T-helper 1 cell treated with Interleukin-12 subunit alpha and Interleukin-12 subunit beta and Interleukin-4 antibody, amounts not matched to agents 30 μg/mL and 1 μg/mL, for 36 hours (primary cell): ENCODE data around the gene GSN.

Source experiments
- H3K27ac Mint-ChIP-seq: one replicate; pipeline ENCODE4 v1.8.0; 2021; ENCODE audit warnings: mild to moderate bottlenecking, mixed read lengths
- H3K27me3 Mint-ChIP-seq: one replicate; pipeline ENCODE4 v1.8.0; 2021; ENCODE audit warnings: low read depth, mixed read lengths
- H3K36me3 Mint-ChIP-seq: one replicate; pipeline ENCODE4 v1.8.0; 2021; ENCODE audit warnings: low read depth, mixed read lengths
- H3K4me1 Mint-ChIP-seq: one replicate; pipeline ENCODE4 v1.8.0; 2021; ENCODE audit warnings: low read depth, mixed read lengths
- H3K4me3 Mint-ChIP-seq: one replicate; pipeline ENCODE4 v1.8.0; 2021; ENCODE audit warnings: mild to moderate bottlenecking, moderate library complexity, mixed read lengths
- H3K9me3 Mint-ChIP-seq: one replicate; pipeline ENCODE4 v1.8.0; 2021; ENCODE audit warnings: mixed read lengths

The GSN gene

GRCh38 chr9:121237916-121238315 is 30.0 kb upstream of the GSN start:
- no peak overlapping the region for H3K27ac Mint-ChIP-seq
- peaks cover 3% of the 10 kb centered on the region for H3K27me3 Mint-ChIP-seq
- H3K4me3 Mint-ChIP-seq, result no peak overlapping the region

GRCh38 chr9:121239071-121239470 is 28.9 kb upstream of the GSN start:
- H3K36me3 Mint-ChIP-seq, result no peaks in the 10 kb centered on the region
- H3K9me3 Mint-ChIP-seq, result peaks cover 3% of the 10 kb centered on the region
- H3K27me3 Mint-ChIP-seq, result peaks cover 6% of the 10 kb centered on the region
- peaks cover 2% of the 10 kb centered on the region for H3K4me1 Mint-ChIP-seq
- H3K27ac Mint-ChIP-seq, result no peak overlapping the region
- H3K4me3 Mint-ChIP-seq, result no peak overlapping the region

More at GRCh38 chr9:121237916-121238315, 30.0 kb upstream of the GSN start:
- Mint-ChIP-seq H3K9me3 (no peaks in the 10 kb centered on the region), H3K36me3 (no peaks in the 10 kb centered on the region), H3K4me1 (peaks cover 4% of the 10 kb centered on the region)

- Mint-ChIP-seq H3K4me3 (no peak overlapping the region), H3K27ac (no peak overlapping the region), H3K9me3 (peaks cover 7% of the 10 kb centered on the region), H3K4me1 (no peaks in the 10 kb centered on the region), H3K27me3 (peaks cover 6% of the 10 kb centered on the region), H3K36me3 (no peaks in the 10 kb centered on the region)
Observed at GRCh38 chr9:121239851-121240250, 28.1 kb upstream of the GSN start.

GRCh38 chr9:121240472-121241135 is 27.4 kb upstream of the GSN start:
- H3K9me3 Mint-ChIP-seq, result peaks cover 7% of the 10 kb centered on the region
- H3K4me3 Mint-ChIP-seq, result no peak overlapping the region
- peaks cover 6% of the 10 kb centered on the region for H3K27me3 Mint-ChIP-seq
- H3K4me1 Mint-ChIP-seq, result no peaks in the 10 kb centered on the region
- no peaks in the 10 kb centered on the region for H3K36me3 Mint-ChIP-seq
- H3K27ac Mint-ChIP-seq, result no peak overlapping the region

- Mint-ChIP-seq H3K27ac (no peak overlapping the region), H3K36me3 (no peaks in the 10 kb centered on the region), H3K4me1 (no peaks in the 10 kb centered on the region), H3K9me3 (peaks cover 7% of the 10 kb centered on the region), H3K4me3 (no peak overlapping the region), H3K27me3 (peaks cover 6% of the 10 kb centered on the region)
Observed at GRCh38 chr9:121242219-121242958, 25.6 kb upstream of the GSN start.

- no peak overlapping the region for H3K27ac Mint-ChIP-seq
- peaks cover 7% of the 10 kb centered on the region for H3K9me3 Mint-ChIP-seq
- H3K4me3 Mint-ChIP-seq, result no peak overlapping the region
- no peaks in the 10 kb centered on the region for H3K4me1 Mint-ChIP-seq
- no peaks in the 10 kb centered on the region for H3K36me3 Mint-ChIP-seq
- peaks cover 6% of the 10 kb centered on the region for H3K27me3 Mint-ChIP-seq
Observed at GRCh38 chr9:121242959-121243346, 25.0 kb upstream of the GSN start.

GRCh38 chr9:121246821-121247561 is 21.0 kb upstream of the GSN start:
- Mint-ChIP-seq H3K27ac (no peak overlapping the region), H3K4me3 (no peak overlapping the region), H3K4me1 (no peaks in the 10 kb centered on the region), H3K36me3 (no peaks in the 10 kb centered on the region), H3K9me3 (peaks cover 7% of the 10 kb centered on the region), H3K27me3 (peaks cover 5% of the 10 kb centered on the region)

- H3K27me3 Mint-ChIP-seq, result peaks cover 9% of the 10 kb centered on the region
- no peaks in the 10 kb centered on the region for H3K9me3 Mint-ChIP-seq
- H3K36me3 Mint-ChIP-seq, result no peaks in the 10 kb centered on the region
- no peak overlapping the region for H3K27ac Mint-ChIP-seq
- H3K4me3 Mint-ChIP-seq, result no peak overlapping the region
- H3K4me1 Mint-ChIP-seq, result no peaks in the 10 kb centered on the region
Observed at GRCh38 chr9:121249563-121249962, 18.4 kb upstream of the GSN start.

- Mint-ChIP-seq H3K9me3 (no peaks in the 10 kb centered on the region), H3K4me1 (no peaks in the 10 kb centered on the region), H3K27me3 (peaks cover 17% of the 10 kb centered on the region), H3K36me3 (no peaks in the 10 kb centered on the region), H3K4me3 (no peak overlapping the region), H3K27ac (no peak overlapping the region)
Observed at GRCh38 chr9:121252104-121252851, 15.7 kb upstream of the GSN start.

- no peak overlapping the region for H3K4me3 Mint-ChIP-seq
- H3K27me3 Mint-ChIP-seq, result peaks cover 17% of the 10 kb centered on the region
- no peaks in the 10 kb centered on the region for H3K4me1 Mint-ChIP-seq
- no peaks in the 10 kb centered on the region for H3K36me3 Mint-ChIP-seq
- H3K9me3 Mint-ChIP-seq, result no peaks in the 10 kb centered on the region
- H3K27ac Mint-ChIP-seq, result no peak overlapping the region
Observed at GRCh38 chr9:121253162-121253561, 14.8 kb upstream of the GSN start.

GRCh38 chr9:121253821-121254501 is 14.0 kb upstream of the GSN start:
- peaks cover 19% of the 10 kb centered on the region for H3K27me3 Mint-ChIP-seq
- no peak overlapping the region for H3K4me3 Mint-ChIP-seq
- no peaks in the 10 kb centered on the region for H3K4me1 Mint-ChIP-seq
- H3K27ac Mint-ChIP-seq, result no peak overlapping the region
- H3K9me3 Mint-ChIP-seq, result no peaks in the 10 kb centered on the region
- H3K36me3 Mint-ChIP-seq, result no peaks in the 10 kb centered on the region

GRCh38 chr9:121259498-121259897 is 8.5 kb upstream of the GSN start:
- Mint-ChIP-seq H3K27me3 (peaks cover 47% of the 10 kb centered on the region), H3K4me3 (no peak overlapping the region), H3K9me3 (no peaks in the 10 kb centered on the region)

GRCh38 chr9:121259935-121260334 is 8.0 kb upstream of the GSN start:
- Mint-ChIP-seq H3K4me1 (no peaks in the 10 kb centered on the region), H3K9me3 (no peaks in the 10 kb centered on the region), H3K27me3 (peaks cover 49% of the 10 kb centered on the region), H3K36me3 (no peaks in the 10 kb centered on the region), H3K27ac (no peak overlapping the region), H3K4me3 (no peak overlapping the region)

More at GRCh38 chr9:121259498-121259897, 8.5 kb upstream of the GSN start:
- Mint-ChIP-seq H3K4me1 (no peaks in the 10 kb centered on the region), H3K27ac (no peak overlapping the region), H3K36me3 (no peaks in the 10 kb centered on the region)
